A673 (cell line): ENCODE results near the gene CCSER1. TPM values are rescaled to one million over a fixed set of nuclear protein-coding genes. Genes with fewer than 3 reads are reported as not detected.

Experiments used
- BruUV-seq: library from RNA; stranded (reverse); fragments of 400-500 nt; replicated peaks from 2 replicates; lab custom pipeline; 2021; lab: Mats Ljungman, UMichigan
- CTCF ChIA-PET: fragments of 300-600 bp; sonication (Branson Sonifier 250); formaldehyde crosslinking; loops from one replicate; lab custom pipeline; 2022; ENCODE audit warnings: antibody characterized with exemption; lab: Charles Lee
- POLR2A ChIA-PET: fragments of 300-600 bp; sonication (Branson Sonifier 250); formaldehyde crosslinking; loops from one replicate; lab custom pipeline; 2022; ENCODE audit warnings: antibody characterized with exemption; ENCODE audit not compliant: low non-redundant PET; lab: Charles Lee
- DNase-seq: peaks from one replicate; pipeline ENCODE4 v3.0.0-alpha.2; 2015; ENCODE audit warnings: low spot score
- H3K27ac ChIP-seq: fragments of 200-600 bp; sonication (generic); 2 replicates; pipeline ENCODE4 v1.5.1; 2016; ENCODE audit warnings: mixed run types, low read depth, mild to moderate bottlenecking, mixed read lengths, antibody characterized with exemption, low read length; ENCODE audit not compliant: poor library complexity, severe bottlenecking
- H3K27me3 ChIP-seq: fragments of 200-600 bp; sonication (generic); replicated peaks from 2 replicates; pipeline ENCODE4 v1.6.1; 2017; ENCODE audit warnings: mixed run types, low read depth, mild to moderate bottlenecking, mixed read lengths, antibody characterized with exemption, low read length; ENCODE audit not compliant: insufficient read depth, poor library complexity
- H3K36me3 ChIP-seq: fragments of 200-600 bp; sonication (generic); 2 replicates; pipeline ENCODE4 v1.6.1; 2016; ENCODE audit warnings: mixed run types, mild to moderate bottlenecking, mixed read lengths, antibody characterized with exemption, low read length; ENCODE audit not compliant: insufficient read depth, poor library complexity, severe bottlenecking
- H3K4me1 ChIP-seq: fragments of 200-600 bp; sonication (generic); 2 replicates; pipeline ENCODE4 v1.6.1; 2017; ENCODE audit warnings: mixed run types, mild to moderate bottlenecking, mixed read lengths, antibody characterized with exemption, low read length; ENCODE audit not compliant: insufficient read depth, poor library complexity, severe bottlenecking
- H3K4me3 ChIP-seq: fragments of 200-600 bp; sonication (generic); 2 replicates; pipeline ENCODE4 v1.5.1; 2016; ENCODE audit warnings: low read depth, mixed run types, mild to moderate bottlenecking, mixed read lengths, low read length; ENCODE audit not compliant: poor library complexity, severe bottlenecking
- H3K9me3 ChIP-seq: fragments of 200-600 bp; sonication (generic); 2 replicates; pipeline ENCODE4 v1.6.1; 2016; ENCODE audit warnings: mixed run types, low read depth, mild to moderate bottlenecking, mixed read lengths, antibody characterized with exemption, low read length; ENCODE audit not compliant: poor library complexity, severe bottlenecking
- CTCF ChIP-seq: fragments of 300-800, 200-600 bp; sonication (generic); conservative IDR thresholded peaks from 2 replicates; pipeline ENCODE4 v1.5.1; 2017; ENCODE audit warnings: low read depth, mild to moderate bottlenecking, antibody characterized with exemption, low read length, moderate library complexity, mixed read lengths
- EZH2 ChIP-seq: fragments of 200-600 bp; sonication (generic); IDR thresholded peaks from 2 replicates; pipeline ENCODE4 v1.6.1; 2017; ENCODE audit warnings: borderline replicate concordance, low read depth, mild to moderate bottlenecking, mixed read lengths, antibody characterized with exemption, low read length; ENCODE audit not compliant: poor library complexity, severe bottlenecking
- intact Hi-C: fragments of 100-400 bp; cut with micrococcal nuclease; formaldehyde crosslinking; loops from one replicate; pipeline ENCODE4 v1.10.0; 2022; ENCODE audit not compliant: unreplicated experiment
- total RNA-seq: library from RNA; stranded (reverse); gene quantifications from 2 replicates; pipeline ENCODE4 v1.2.3, GENCODE V29; 2021

The CCSER1 gene
- total RNA-seq, 1 experiment from 2014 or later: not detected

GRCh38 chr4:90457817-90458216 is 330.6 kb downstream of the CCSER1 start:
- CTCF ChIA-PET: no interaction called here
- POLR2A ChIA-PET: no interaction called here
- no peaks in the 10 kb centered on the region for H3K9me3 ChIP-seq
- no peaks in the 10 kb centered on the region for H3K27me3 ChIP-seq
- TF ChIP-seq EZH2 (no peak), CTCF (no peak)
- no peak overlapping the region for H3K27ac ChIP-seq
- no peaks in the 10 kb centered on the region for H3K4me1 ChIP-seq
- no peak for DNase-seq
- no peaks in the 10 kb centered on the region for H3K36me3 ChIP-seq
- no TSS peak for BruUV-seq
- intact Hi-C loops: no loop called here
- no peak overlapping the region for H3K4me3 ChIP-seq

- BruUV-seq: no TSS peak
These were observed 331.4 kb downstream of the CCSER1 start for GRCh38 chr4:90458576-90458975.

GRCh38 chr4:90474484-90474883 is 347.3 kb downstream of the CCSER1 start:
- BruUV-seq: no TSS peak
- POLR2A ChIA-PET: no interaction called here

More at GRCh38 chr4:90458576-90458975, 331.4 kb downstream of the CCSER1 start:
- no peak for DNase-seq
- H3K4me3 ChIP-seq: no peak overlapping the region
- intact Hi-C loops: no loop called here
- H3K4me1 ChIP-seq: no peaks in the 10 kb centered on the region
- ChIA-PET POLR2A (no interaction called here), CTCF (no interaction called here)
- no peak overlapping the region for H3K27ac ChIP-seq
- TF ChIP-seq EZH2 (no peak), CTCF (no peak)
- H3K27me3 ChIP-seq: no peaks in the 10 kb centered on the region
- H3K9me3 ChIP-seq: no peaks in the 10 kb centered on the region
- H3K36me3 ChIP-seq: no peaks in the 10 kb centered on the region

More at GRCh38 chr4:90474484-90474883, 347.3 kb downstream of the CCSER1 start:
- no peaks in the 10 kb centered on the region for H3K27me3 ChIP-seq
- no peaks in the 10 kb centered on the region for H3K4me1 ChIP-seq
- DNase-seq: peak; percentile 5
- intact Hi-C loops: no loop called here
- TF ChIP-seq EZH2 (no peak), CTCF (no peak)
- CTCF ChIA-PET: no interaction called here
- H3K9me3 ChIP-seq: no peaks in the 10 kb centered on the region
- H3K4me3 ChIP-seq: no peak overlapping the region
- H3K27ac ChIP-seq: no peak overlapping the region
- H3K36me3 ChIP-seq: no peaks in the 10 kb centered on the region
